NCI-H1436 (cell line): ENCODE data around the gene POLR2E.

Experiments
- DNase-seq: peaks from one replicate; lab custom pipeline; 2025; lab: John Stamatoyannopoulos, UW

The POLR2E gene

GRCh38 chr19:1063909-1064660, 31.1 kb downstream of the POLR2E start:
- peak; percentile 9 for DNase-seq

GRCh38 chr19:1063030-1063908, 31.9 kb downstream of the POLR2E start:
- peak; percentile 11 for DNase-seq

- no peak for DNase-seq
These were observed 32.7 kb downstream of the POLR2E start for GRCh38 chr19:1062387-1063029.

GRCh38 chr19:1061987-1062386, 33.2 kb downstream of the POLR2E start:
- no peak for DNase-seq

GRCh38 chr19:1060689-1061088, 34.5 kb downstream of the POLR2E start:
- no peak for DNase-seq

GRCh38 chr19:1058112-1058511, 37.1 kb downstream of the POLR2E start:
- no peak for DNase-seq

- no peak for DNase-seq
These were observed 37.9 kb downstream of the POLR2E start for GRCh38 chr19:1057176-1057855.

- DNase-seq: no peak
These were observed 39.1 kb downstream of the POLR2E start for GRCh38 chr19:1055886-1056620.

GRCh38 chr19:1055028-1055425, 40.1 kb downstream of the POLR2E start:
- DNase-seq: no peak

- DNase-seq: no peak
These were observed 40.8 kb downstream of the POLR2E start for GRCh38 chr19:1054102-1055027.

- DNase-seq: no peak
These were observed 41.7 kb downstream of the POLR2E start for GRCh38 chr19:1053176-1054101.

GRCh38 chr19:1052349-1052975, 42.7 kb downstream of the POLR2E start:
- DNase-seq: peak; percentile 26

- no peak for DNase-seq
These were observed 43.4 kb downstream of the POLR2E start for GRCh38 chr19:1051791-1052190.

GRCh38 chr19:1050989-1051788, 44.0 kb downstream of the POLR2E start:
- DNase-seq: no peak

GRCh38 chr19:1049800-1050199, 45.4 kb downstream of the POLR2E start:
- no peak for DNase-seq

- no peak for DNase-seq
These were observed 46.1 kb downstream of the POLR2E start for GRCh38 chr19:1049106-1049505.

- DNase-seq: no peak
These were observed 47.5 kb downstream of the POLR2E start for GRCh38 chr19:1047696-1048147.
